Activated CD4-positive, alpha-beta T cell treated with anti-CD3 and anti-CD28 coated beads, Interleukin-2, amount 10 ng/mL, durations not matched to agents 24 days and 14 days (primary cell): ENCODE measurements around the gene TRMU. TPM values are rescaled to one million over a fixed set of nuclear protein-coding genes. Genes with fewer than 3 reads are reported as not detected.

Source experiments
- DNase-seq: peaks from one replicate; pipeline ENCODE4 v3.0.0; 2022
- H3K27ac Mint-ChIP-seq: one replicate; pipeline ENCODE4 v1.8.0; 2022; ENCODE audit warnings: mild to moderate bottlenecking, mixed read lengths
- H3K27me3 Mint-ChIP-seq: one replicate; pipeline ENCODE4 v1.8.0; 2022; ENCODE audit warnings: mixed read lengths
- H3K36me3 Mint-ChIP-seq: one replicate; pipeline ENCODE4 v1.8.0; 2022; ENCODE audit warnings: low read depth, mild to moderate bottlenecking, mixed read lengths
- H3K4me1 Mint-ChIP-seq: one replicate; pipeline ENCODE4 v1.8.0; 2021; ENCODE audit warnings: mixed read lengths
- H3K4me3 Mint-ChIP-seq: one replicate; pipeline ENCODE4 v1.8.0; 2022; ENCODE audit warnings: mild to moderate bottlenecking, moderate library complexity, mixed read lengths
- H3K9me3 Mint-ChIP-seq: one replicate; pipeline ENCODE4 v1.8.0; 2021; ENCODE audit warnings: mixed read lengths
- intact Hi-C: fragments of 100-400 bp; cut with micrococcal nuclease; formaldehyde crosslinking; loops from one replicate; pipeline ENCODE4 v1.15.1; 2023
- total RNA-seq: library from RNA; stranded (reverse); gene quantifications from 2 replicates; pipeline ENCODE4 v1.2.3, GENCODE V29; 2022

The TRMU gene
- total RNA-seq, 1 donor from 2014 or later: 84.4 TPM

DNA sequence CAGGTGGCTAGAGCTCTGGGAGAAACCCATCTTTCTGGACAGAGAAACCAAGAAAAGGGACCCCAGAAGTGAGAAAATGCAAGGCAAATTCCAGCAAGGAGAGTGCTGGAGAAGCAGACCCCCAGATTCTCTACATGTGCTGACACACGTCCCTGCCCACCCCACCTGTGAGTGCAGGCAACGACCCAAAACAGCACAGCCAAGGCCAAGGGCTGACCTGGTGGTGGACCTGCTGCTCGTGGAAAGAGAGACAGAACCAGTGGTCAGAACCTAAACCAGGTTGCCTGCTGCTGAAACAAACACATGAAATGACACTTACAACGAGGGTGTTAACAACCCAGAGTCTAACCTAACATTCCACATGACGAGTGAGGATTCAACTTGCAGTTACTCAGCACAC, 24.6 kb downstream of the TRMU start:
- Mint-ChIP-seq H3K27me3 (no peaks in the 10 kb centered on the region), H3K36me3 (peaks cover 11% of the 10 kb centered on the region), H3K4me1 (no peaks in the 10 kb centered on the region), H3K27ac (no peak overlapping the region), H3K9me3 (no peaks in the 10 kb centered on the region), H3K4me3 (no peak overlapping the region)
- intact Hi-C loops: no loop called here
- DNase-seq: no peak

DNA sequence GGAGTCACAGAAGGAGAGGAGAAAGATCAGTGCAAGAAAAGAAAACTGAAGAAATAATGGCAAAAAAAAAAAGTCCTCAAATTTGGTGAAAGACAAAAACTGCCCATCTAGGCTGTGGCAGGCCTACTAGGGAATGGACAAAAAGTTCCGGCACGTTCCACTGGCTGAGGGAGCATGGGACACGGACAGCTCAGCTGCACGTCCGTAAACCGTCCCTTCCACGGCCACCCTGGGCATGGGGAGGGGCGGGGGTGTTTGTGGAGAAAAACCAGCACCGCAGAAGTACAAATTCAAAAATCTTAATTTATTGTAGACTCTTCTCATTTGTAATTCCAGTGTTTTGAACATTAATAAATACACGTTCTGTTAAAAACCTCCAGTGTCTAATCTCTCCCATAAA, 25.4 kb downstream of the TRMU start:
- Mint-ChIP-seq H3K36me3 (peaks cover 6% of the 10 kb centered on the region), H3K4me3 (no peak overlapping the region), H3K9me3 (no peaks in the 10 kb centered on the region), H3K27me3 (no peaks in the 10 kb centered on the region), H3K4me1 (no peaks in the 10 kb centered on the region), H3K27ac (no peak overlapping the region)
- intact Hi-C loops: no loop called here
- DNase-seq: no peak

DNA sequence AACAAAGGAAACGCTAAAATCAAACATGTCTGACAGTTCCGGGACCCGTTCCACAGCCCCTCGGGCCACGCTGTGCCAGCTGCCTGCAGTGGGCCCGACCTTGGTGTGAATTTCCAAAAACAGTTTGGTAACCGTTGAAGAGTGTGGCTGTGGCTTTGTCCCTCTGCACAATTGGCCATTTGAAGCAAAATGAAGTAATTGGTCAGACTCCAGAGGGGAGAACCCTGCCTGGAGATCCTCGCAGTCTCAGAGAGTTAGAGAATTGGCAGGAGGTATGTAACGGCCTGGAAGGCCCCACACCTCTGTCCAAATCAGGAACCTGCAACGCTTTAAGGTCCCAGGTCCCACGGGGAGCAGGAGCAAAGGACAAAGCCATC, 26.3 kb downstream of the TRMU start:
- H3K9me3 Mint-ChIP-seq: no peaks in the 10 kb centered on the region
- intact Hi-C loops: no loop called here
- H3K4me3 Mint-ChIP-seq: no peak overlapping the region
- no peak for DNase-seq
- peaks cover 6% of the 10 kb centered on the region for H3K36me3 Mint-ChIP-seq
- H3K27ac Mint-ChIP-seq: no peak overlapping the region
- H3K27me3 Mint-ChIP-seq: no peaks in the 10 kb centered on the region
- no peaks in the 10 kb centered on the region for H3K4me1 Mint-ChIP-seq

DNA sequence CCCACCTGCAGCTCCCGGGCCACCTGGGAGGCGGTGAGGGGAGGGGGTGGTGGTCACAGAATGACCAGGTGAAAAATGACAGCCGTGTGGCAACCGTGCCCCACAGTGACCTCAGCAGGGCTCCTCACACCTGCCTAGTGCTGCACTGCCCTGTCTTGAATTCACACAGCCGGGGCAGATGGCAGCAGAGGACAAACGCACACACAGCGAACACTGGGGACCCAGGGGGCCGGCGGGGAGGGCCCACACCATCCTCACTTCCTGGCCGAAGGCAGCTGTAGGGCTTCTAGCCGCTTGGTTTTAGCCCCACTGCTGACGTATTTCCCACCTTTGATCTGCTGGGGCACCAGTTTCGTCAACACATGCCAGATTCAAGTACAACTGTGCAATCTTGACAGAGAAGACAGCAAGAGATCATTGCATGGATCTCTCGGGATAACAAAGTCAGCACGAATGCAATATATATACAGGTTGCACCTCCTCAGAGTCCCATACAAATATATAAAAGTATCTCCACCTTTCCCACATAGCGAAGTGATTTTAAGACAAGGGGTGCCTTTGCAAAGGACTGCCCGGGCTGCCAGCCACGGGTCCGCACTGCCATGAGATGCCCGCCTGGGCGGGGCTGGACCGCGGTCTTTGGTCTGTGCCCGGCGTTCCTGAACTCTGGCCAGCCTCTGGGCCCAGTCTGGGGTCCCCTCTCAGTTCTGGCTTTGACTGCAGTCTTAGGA, 26.9 kb downstream of the TRMU start:
- intact Hi-C loops: no loop called here
- no peak for DNase-seq
- no peak overlapping the region for H3K4me3 Mint-ChIP-seq
- H3K4me1 Mint-ChIP-seq: no peaks in the 10 kb centered on the region
- H3K9me3 Mint-ChIP-seq: no peaks in the 10 kb centered on the region
- no peak overlapping the region for H3K27ac Mint-ChIP-seq
- no peaks in the 10 kb centered on the region for H3K27me3 Mint-ChIP-seq
- H3K36me3 Mint-ChIP-seq: peaks cover 4% of the 10 kb centered on the region

DNA sequence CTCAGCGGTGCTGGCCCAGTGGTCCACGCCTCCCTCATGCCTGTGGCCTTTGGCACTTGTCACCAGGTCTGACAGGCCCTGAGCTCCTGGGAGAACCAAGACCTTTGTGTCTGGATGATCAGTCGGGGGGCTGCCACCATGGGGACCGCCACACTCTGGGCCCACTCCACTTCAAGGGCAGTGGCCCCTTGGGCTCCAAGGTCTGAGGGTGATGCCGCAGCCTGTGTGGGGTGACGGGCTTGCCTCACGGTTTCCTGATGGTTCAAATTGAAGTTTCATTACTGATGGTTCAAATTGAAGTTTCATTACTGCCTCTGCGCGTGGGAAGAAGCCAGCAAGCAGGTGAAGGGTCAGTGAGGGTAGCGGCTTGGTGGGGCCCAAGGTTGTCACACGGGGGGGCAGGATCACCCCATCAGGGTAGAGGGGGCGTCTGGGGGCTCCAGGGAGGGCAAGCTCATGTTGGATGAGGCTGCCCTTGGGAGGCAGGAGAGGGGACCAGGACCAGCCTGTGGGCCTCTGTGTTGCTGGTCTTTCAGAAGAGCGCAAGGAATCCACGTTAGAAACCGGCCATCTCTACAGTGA, 27.5 kb downstream of the TRMU start:
- H3K27me3 Mint-ChIP-seq: no peaks in the 10 kb centered on the region
- H3K36me3 Mint-ChIP-seq: peaks cover 3% of the 10 kb centered on the region
- peaks cover 3% of the 10 kb centered on the region for H3K4me1 Mint-ChIP-seq
- no peak overlapping the region for H3K27ac Mint-ChIP-seq
- H3K9me3 Mint-ChIP-seq: no peaks in the 10 kb centered on the region
- no peak overlapping the region for H3K4me3 Mint-ChIP-seq
- no peak for DNase-seq
- intact Hi-C loops: no loop called here

DNA sequence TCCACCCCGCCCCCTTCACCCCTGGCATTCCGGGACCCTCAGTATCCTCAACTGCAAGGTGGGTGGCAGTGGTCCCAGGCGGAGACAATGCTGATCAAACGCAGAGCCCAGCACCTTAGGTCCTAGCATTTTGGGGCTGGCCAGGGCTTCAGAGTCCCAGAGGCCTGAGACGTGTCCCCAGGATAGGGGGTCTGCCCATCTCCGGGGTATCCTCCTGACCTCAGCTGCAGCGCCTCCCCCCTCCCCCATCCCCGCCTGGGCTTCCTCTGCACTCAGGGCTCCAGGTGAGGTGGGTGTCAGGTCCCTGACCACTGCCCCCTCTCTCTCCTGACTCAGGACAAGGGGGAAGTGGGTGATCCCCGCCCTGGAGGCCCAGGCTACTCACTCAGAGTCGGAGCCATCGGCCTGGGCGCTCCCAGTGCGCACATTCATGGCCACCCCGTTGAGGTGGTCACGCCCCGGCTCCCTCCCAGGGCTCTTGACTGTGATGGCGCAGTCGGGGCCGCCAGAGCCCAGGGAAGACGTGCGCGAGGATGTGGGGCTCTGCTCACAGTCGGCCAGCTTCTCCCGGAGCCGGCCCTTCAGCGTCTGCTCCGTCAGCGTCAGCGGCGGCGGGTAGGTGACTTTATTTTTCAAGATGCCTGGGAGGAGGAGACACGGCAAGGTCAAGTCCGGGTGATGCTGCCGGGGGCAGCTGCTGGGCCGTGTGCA, 28.3 kb downstream of the TRMU start:
- Mint-ChIP-seq H3K36me3 (peaks cover 2% of the 10 kb centered on the region), H3K9me3 (no peaks in the 10 kb centered on the region), H3K27ac (no peak overlapping the region), H3K4me3 (no peak overlapping the region), H3K4me1 (peaks cover 3% of the 10 kb centered on the region), H3K27me3 (no peaks in the 10 kb centered on the region)
- intact Hi-C loops: no loop called here
- DNase-seq: no peak

DNA sequence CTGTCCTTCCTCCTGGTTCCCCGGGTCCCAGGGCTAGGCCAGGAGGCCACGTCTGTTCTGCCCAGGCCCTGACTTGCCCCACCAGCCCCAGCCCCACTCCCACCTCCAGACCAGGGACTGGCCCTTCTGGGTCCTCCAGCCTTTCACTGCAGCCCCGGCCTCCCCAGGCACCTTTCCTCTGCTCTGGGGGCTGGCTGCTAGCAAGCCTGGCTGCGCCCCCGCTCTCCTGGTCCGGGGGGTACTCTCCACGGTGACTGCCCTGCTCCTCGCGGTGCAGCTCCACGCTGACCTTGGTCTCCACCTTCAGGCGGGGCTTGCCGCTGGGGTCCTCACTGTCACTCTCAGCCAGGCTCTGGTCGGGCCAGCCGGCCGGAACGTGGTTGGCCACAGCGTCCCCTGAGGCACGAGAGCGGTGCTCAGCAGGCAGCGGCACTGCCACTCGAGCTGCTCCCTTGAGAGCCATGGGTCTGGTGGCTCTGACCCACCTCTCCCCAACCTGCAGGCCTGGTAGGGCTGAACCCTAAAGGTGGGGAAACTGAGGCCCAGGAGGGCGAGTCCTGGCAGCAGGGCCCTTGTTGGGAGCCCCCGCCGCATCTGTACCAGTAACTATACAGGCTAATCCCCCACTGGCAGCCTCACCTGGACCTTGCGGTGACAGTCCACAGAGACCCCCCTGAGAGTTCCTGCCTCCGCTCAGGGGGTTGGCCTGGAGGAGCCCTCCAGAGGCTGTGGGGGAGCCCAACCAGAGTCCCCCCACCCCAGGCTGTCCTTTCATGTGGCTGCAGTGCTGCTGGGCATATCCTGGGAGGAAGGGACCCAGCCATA, 29.0 kb downstream of the TRMU start:
- Mint-ChIP-seq H3K27ac (no peak overlapping the region), H3K9me3 (no peaks in the 10 kb centered on the region), H3K27me3 (no peaks in the 10 kb centered on the region), H3K4me1 (peaks cover 3% of the 10 kb centered on the region), H3K36me3 (no peaks in the 10 kb centered on the region), H3K4me3 (no peak overlapping the region)
- DNase-seq: no peak
- intact Hi-C loops: no loop called here

DNA sequence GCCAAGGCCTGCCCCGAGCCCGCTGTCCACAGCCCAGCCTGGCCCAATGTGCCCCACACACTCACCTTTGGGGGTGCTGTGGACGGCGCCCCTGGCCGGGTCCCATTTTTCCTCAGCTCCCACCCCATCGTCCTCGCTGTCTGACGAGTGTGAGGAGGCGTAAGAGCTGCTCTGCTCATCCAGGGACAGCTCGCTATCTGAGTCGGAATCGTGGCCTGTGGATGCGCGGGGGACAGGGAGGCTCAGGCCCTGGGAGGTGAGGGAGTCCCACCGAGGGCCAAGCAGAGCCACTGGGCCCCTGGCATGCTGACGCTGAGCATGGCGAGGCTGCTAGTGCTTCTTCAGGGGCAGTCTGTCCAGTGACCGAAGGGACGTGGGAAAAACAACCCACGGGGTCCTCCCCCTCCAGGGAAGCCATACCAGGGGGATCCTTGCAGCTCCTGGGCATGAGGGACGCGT, 29.7 kb downstream of the TRMU start:
- Mint-ChIP-seq H3K4me1 (peaks cover 3% of the 10 kb centered on the region), H3K4me3 (no peak overlapping the region), H3K27ac (no peak overlapping the region), H3K36me3 (no peaks in the 10 kb centered on the region), H3K27me3 (no peaks in the 10 kb centered on the region), H3K9me3 (no peaks in the 10 kb centered on the region)
- intact Hi-C loops: no loop called here
- no peak for DNase-seq

DNA sequence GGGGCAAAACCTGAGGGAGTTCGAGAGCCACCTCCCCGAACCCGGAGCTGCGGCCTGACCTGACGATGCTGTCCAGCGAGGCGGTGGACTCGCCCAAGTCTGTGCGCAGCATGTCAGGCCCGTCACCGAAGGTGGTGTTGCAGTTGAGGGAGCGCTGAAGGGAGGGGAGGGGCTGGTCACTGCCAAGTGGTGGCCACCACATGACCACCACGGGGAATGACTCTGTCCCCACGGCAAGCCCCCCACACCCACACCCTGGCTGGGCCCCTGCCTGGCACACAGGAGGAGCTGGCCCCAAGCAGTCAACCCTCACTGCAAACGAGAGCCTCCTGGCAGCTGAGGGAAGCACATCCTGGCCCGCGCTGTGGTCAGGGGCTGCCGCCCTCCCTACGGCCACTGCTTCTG, 30.8 kb downstream of the TRMU start:
- Mint-ChIP-seq H3K27me3 (no peaks in the 10 kb centered on the region), H3K9me3 (no peaks in the 10 kb centered on the region), H3K36me3 (no peaks in the 10 kb centered on the region), H3K27ac (no peak overlapping the region), H3K4me3 (no peak overlapping the region), H3K4me1 (peaks cover 3% of the 10 kb centered on the region)
- no peak for DNase-seq
- intact Hi-C loops: no loop called here

DNA sequence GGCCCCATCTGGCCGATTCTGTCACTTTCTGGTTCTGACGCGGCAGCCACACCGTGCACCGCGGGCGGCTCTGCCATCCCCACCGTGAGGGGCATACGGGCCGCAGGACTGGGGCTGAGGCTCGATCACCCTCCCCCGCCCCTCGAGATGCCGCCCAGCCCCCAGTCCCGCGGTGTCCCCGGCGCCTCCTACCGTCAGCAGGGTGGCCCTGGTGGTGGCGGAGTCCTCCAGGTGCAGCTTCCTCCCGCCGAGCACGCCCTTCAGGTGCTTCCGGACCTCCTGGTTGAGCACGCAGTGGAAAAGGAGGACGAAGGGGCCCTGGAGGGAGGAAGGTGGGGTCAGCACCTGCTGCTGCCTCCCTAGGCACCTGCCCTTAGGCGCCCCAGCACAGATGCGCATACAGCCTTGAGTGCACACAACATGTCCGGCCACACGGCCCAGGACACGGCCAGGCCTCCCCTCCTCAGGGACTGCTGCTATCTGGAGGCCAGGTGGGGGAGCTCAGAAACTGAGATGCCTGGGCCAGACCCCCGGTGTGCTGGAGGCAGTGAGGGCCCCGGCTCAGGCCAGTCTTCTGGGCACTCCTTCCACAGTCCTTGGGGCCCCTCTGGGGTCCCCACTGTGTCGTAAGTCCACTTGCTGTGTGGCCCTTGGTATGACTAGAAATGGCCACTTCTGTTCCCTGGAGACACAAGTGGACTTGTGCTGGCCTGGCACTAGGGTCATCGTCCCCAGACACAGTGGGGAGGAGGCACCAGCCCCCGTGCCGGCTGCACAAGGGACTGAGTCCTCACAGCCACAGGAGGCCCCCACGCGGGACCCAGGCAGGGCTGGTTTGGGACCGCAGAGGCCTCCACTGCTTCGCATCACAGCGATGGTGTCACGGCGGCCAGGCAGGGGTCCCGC, 31.5 kb downstream of the TRMU start:
- no peak for DNase-seq
- intact Hi-C loops: loop anchor here (1.0 kb wide), 1 partner anchor 175 kb away; no protein-coding TSS in a partner anchor
- H3K9me3 Mint-ChIP-seq: no peaks in the 10 kb centered on the region
- H3K4me3 Mint-ChIP-seq: no peak overlapping the region
- peaks cover 5% of the 10 kb centered on the region for H3K4me1 Mint-ChIP-seq
- no peak overlapping the region for H3K27ac Mint-ChIP-seq
- no peaks in the 10 kb centered on the region for H3K36me3 Mint-ChIP-seq
- no peaks in the 10 kb centered on the region for H3K27me3 Mint-ChIP-seq

DNA sequence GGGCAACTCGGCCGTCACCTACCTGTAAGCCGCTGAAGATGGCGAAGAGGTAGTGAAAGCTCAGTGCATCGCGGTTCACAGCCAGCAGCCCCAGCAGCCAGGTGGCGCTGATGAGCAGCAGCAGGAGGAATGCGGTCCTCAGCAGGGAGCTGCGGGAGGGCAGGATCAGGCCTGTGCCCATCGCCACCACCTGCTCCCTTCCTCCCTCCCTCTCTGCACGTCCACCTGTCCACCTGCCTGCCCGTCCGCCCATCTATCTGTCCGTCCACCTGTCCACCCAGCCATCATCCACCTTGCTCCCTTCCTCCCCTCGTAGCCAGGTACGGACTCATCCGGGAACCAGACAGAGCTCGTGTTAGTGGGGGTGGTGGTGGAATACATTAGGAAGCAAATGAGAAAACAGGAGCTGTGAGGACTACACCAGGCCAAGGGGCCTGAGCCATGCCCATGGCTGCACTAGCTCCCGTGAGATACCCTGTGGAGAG, 32.2 kb downstream of the TRMU start:
- Mint-ChIP-seq H3K27me3 (peaks cover under 1% of the 10 kb centered on the region), H3K27ac (no peak overlapping the region), H3K9me3 (no peaks in the 10 kb centered on the region), H3K36me3 (no peaks in the 10 kb centered on the region), H3K4me1 (peaks cover 5% of the 10 kb centered on the region), H3K4me3 (no peak overlapping the region)
- intact Hi-C loops: loop anchor here (1.0 kb wide), 1 partner anchor 175 kb away; no protein-coding TSS in a partner anchor
- peak; percentile 91 for DNase-seq

DNA sequence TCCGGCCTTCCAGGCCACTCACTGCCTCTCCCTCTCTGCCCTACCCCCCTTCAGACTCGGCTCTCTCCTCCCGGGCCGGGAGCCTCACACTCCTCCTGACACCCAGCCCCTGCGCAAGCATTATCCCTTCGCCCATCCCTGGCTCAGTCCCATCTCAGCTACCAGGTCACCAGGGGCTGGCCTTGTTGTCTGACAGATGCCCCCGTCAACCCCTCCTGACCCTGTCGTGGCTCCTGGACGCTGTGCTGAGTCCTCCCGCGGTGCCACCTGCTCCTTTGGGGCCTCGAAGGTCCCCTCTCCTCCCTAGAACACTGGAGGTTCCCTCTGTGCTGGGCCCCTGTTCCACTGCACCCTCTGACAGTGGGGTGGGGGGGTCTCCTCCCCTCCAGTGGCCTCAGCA, 32.9 kb downstream of the TRMU start:
- H3K36me3 Mint-ChIP-seq: no peaks in the 10 kb centered on the region
- H3K27ac Mint-ChIP-seq: no peak overlapping the region
- H3K9me3 Mint-ChIP-seq: no peaks in the 10 kb centered on the region
- intact Hi-C loops: no loop called here
- no peak overlapping the region for H3K4me3 Mint-ChIP-seq
- H3K27me3 Mint-ChIP-seq: peaks cover 5% of the 10 kb centered on the region
- H3K4me1 Mint-ChIP-seq: peaks cover 5% of the 10 kb centered on the region
- DNase-seq: no peak
